Dendritic cell treated with granulocyte-macrophage colony-stimulating factor and Interleukin-4, amounts not matched to agents 40 ng/mL and 50 ng/mL, for 4 days (primary cell): ENCODE data around the gene LRRC27.

Source experiments
- H3K27ac Mint-ChIP-seq: one replicate; pipeline ENCODE4 v1.8.0; 2022; ENCODE audit warnings: mild to moderate bottlenecking, mixed read lengths
- H3K27me3 Mint-ChIP-seq: one replicate; pipeline ENCODE4 v1.8.0; 2022; ENCODE audit warnings: mild to moderate bottlenecking, mixed read lengths
- H3K36me3 Mint-ChIP-seq: one replicate; pipeline ENCODE4 v1.8.0; 2022; ENCODE audit warnings: low read depth, mixed read lengths
- H3K4me1 Mint-ChIP-seq: one replicate; pipeline ENCODE4 v1.8.0; 2022; ENCODE audit warnings: low read depth, mixed read lengths
- H3K4me3 Mint-ChIP-seq: one replicate; pipeline ENCODE4 v1.8.0; 2022; ENCODE audit warnings: mild to moderate bottlenecking, moderate library complexity, mixed read lengths
- H3K9me3 Mint-ChIP-seq: one replicate; pipeline ENCODE4 v1.8.0; 2022; ENCODE audit warnings: mixed read lengths
- intact Hi-C: fragments of 100-400 bp; cut with micrococcal nuclease; formaldehyde crosslinking; loops from one replicate; pipeline ENCODE4 v1.15.0; 2022

LRRC27 gene

GRCh38 chr10:132406181-132406580, 74.2 kb downstream of the LRRC27 start:
- H3K27me3 Mint-ChIP-seq = no peaks in the 10 kb centered on the region
- intact Hi-C loops = no loop called here
- no peak overlapping the region for H3K27ac Mint-ChIP-seq
- peaks cover 61% of the 10 kb centered on the region for H3K4me1 Mint-ChIP-seq
- H3K4me3 Mint-ChIP-seq = no peak overlapping the region
- no peaks in the 10 kb centered on the region for H3K9me3 Mint-ChIP-seq
- peaks cover 89% of the 10 kb centered on the region for H3K36me3 Mint-ChIP-seq

- Mint-ChIP-seq H3K27ac (peak overlapping the region; percentile 96), H3K36me3 (peaks cover 89% of the 10 kb centered on the region), H3K4me3 (no peak overlapping the region), H3K27me3 (no peaks in the 10 kb centered on the region), H3K4me1 (peaks cover 61% of the 10 kb centered on the region), H3K9me3 (no peaks in the 10 kb centered on the region)
- intact Hi-C loops = no loop called here
These were observed 74.8 kb downstream of the LRRC27 start for GRCh38 chr10:132406750-132407149.

GRCh38 chr10:132407243-132407746, 75.3 kb downstream of the LRRC27 start:
- intact Hi-C loops = no loop called here
- Mint-ChIP-seq H3K27ac (peak overlapping the region; percentile 96), H3K4me3 (peak overlapping the region; percentile 67)

GRCh38 chr10:132407846-132408278, 75.9 kb downstream of the LRRC27 start:
- Mint-ChIP-seq H3K27ac (peak overlapping the region; percentile 96), H3K27me3 (no peaks in the 10 kb centered on the region), H3K4me3 (peak overlapping the region; percentile 67), H3K4me1 (peaks cover 66% of the 10 kb centered on the region), H3K36me3 (peaks cover 85% of the 10 kb centered on the region), H3K9me3 (no peaks in the 10 kb centered on the region)
- intact Hi-C loops = no loop called here

More at GRCh38 chr10:132407243-132407746, 75.3 kb downstream of the LRRC27 start:
- Mint-ChIP-seq H3K27me3 (no peaks in the 10 kb centered on the region), H3K4me1 (peaks cover 61% of the 10 kb centered on the region), H3K36me3 (peaks cover 86% of the 10 kb centered on the region), H3K9me3 (no peaks in the 10 kb centered on the region)

DNA sequence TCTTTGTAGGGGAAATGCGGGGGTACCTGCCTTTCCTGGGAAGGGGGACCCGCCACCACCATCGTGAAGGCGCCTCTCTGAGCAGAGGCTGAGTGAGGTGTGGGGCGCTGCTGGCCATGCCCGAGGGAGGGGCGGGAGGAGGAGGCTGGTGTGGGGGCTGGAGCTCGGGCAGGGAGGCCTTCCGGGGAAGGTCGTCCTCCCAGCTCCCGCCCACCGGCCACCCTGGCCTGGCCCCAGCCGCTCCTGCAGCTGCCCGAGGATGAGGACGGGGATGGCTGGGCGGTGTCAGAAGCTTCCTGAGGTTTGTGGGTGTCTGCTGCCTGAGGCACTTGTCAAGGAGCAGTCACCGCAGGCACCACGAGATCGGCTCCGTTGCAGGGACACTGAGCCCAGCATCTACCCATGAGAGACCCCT, 76.4 kb downstream of the LRRC27 start:
- peaks cover 82% of the 10 kb centered on the region for H3K36me3 Mint-ChIP-seq
- no peaks in the 10 kb centered on the region for H3K9me3 Mint-ChIP-seq
- intact Hi-C loops = no loop called here
- no peaks in the 10 kb centered on the region for H3K27me3 Mint-ChIP-seq
- peak overlapping the region; percentile 67 for H3K4me3 Mint-ChIP-seq
- H3K4me1 Mint-ChIP-seq = peaks cover 70% of the 10 kb centered on the region
- peak overlapping the region; percentile 96 for H3K27ac Mint-ChIP-seq

DNA sequence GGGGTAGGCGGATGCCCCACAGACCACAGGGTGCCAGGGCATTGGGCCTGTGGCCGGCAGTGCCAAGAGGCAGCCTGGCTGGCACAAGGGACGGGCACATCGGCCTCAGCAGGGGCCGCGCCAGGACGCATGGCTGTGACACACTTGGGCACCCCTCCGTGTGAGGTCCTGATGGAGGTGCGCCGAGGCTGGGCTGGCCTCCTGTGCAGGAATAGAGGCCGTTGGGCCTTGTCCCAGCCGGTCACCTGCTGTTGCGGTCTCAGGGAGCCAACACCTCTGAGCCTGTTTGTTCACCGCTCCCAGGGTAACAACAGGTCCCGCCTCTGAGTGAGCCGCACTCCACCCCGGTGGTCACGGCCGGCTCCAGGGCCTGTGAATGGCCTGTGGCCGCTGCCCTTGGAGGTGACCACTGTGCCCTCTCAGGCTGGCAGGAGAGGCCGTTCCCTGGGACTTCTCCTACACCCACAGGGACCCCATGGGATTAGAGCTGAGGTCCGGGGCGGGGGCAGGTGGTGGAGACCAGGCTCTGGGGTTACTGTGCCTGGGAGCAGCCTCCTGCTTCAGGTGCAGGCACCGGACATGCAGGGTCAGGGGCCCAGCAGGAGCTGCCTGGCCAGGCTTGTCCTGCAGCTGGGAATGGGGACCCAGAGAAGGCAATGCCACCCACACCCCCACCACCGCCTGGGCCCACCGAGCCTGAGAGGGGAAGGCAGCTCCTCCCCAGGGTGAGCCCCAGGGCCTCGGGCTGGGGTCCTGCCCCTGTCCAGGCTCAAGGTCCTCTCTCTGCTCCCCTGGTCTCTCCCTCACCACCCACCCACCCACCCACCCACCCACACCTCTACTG, 77.1 kb downstream of the LRRC27 start:
- Mint-ChIP-seq H3K27ac (peak overlapping the region; percentile 96), H3K4me3 (peak overlapping the region; percentile 67), H3K4me1 (peaks cover 76% of the 10 kb centered on the region), H3K27me3 (no peaks in the 10 kb centered on the region), H3K36me3 (peaks cover 82% of the 10 kb centered on the region), H3K9me3 (no peaks in the 10 kb centered on the region)
- intact Hi-C loops = no loop called here

- intact Hi-C loops = no loop called here
- H3K4me3 Mint-ChIP-seq = no peak overlapping the region
- H3K27me3 Mint-ChIP-seq = no peaks in the 10 kb centered on the region
- peaks cover 82% of the 10 kb centered on the region for H3K36me3 Mint-ChIP-seq
- H3K4me1 Mint-ChIP-seq = peaks cover 76% of the 10 kb centered on the region
- no peaks in the 10 kb centered on the region for H3K9me3 Mint-ChIP-seq
- H3K27ac Mint-ChIP-seq = peak overlapping the region; percentile 96
These were observed 77.7 kb downstream of the LRRC27 start for GRCh38 chr10:132409667-132410028.

DNA sequence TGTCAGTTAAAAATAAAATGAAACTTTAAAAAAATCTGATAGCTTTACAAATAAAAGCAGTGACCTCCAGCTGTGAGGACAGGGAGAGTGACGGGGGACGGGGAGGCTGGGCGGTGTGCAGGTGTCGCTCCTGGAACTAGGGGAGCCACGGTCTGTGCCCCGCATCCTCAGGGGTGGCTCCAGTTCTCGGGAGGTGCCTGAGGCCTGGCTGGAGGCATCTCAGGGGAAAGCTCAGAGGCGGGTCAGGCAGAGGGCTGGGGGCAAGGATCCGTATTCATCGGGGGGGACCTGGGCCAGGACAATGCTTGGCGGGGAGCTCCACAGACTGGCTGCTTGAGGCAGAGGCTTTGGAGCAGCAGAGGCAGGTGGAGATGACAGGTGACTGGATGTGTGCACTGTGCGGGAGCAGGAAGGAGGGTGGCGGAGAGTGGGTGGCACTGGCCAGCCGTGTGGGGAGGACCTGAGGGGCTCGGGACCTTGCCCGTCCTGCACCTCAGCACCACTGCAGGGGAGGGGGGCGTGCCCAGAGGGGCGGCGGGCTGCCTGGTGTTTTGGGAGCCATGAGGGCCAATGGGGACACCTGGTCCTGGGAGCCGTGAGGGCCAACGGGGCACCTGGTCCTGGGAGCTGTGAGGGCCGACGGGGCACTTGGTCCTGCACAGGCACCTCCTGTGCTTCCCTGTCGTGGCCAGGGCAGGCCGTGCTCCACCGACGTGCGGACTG, 78.2 kb downstream of the LRRC27 start:
- H3K9me3 Mint-ChIP-seq = no peaks in the 10 kb centered on the region
- peak overlapping the region; percentile 96 for H3K27ac Mint-ChIP-seq
- no peak overlapping the region for H3K4me3 Mint-ChIP-seq
- H3K36me3 Mint-ChIP-seq = peaks cover 82% of the 10 kb centered on the region
- H3K4me1 Mint-ChIP-seq = peaks cover 80% of the 10 kb centered on the region
- intact Hi-C loops = no loop called here
- no peaks in the 10 kb centered on the region for H3K27me3 Mint-ChIP-seq

GRCh38 chr10:132410779-132411532, 79.0 kb downstream of the LRRC27 start:
- no peaks in the 10 kb centered on the region for H3K9me3 Mint-ChIP-seq
- peaks cover 87% of the 10 kb centered on the region for H3K4me1 Mint-ChIP-seq

GRCh38 chr10:132411561-132412253, 79.7 kb downstream of the LRRC27 start:
- Mint-ChIP-seq H3K36me3 (peaks cover 78% of the 10 kb centered on the region), H3K4me3 (peak overlapping the region; percentile 39), H3K27ac (peak overlapping the region; percentile 79), H3K27me3 (no peaks in the 10 kb centered on the region), H3K9me3 (no peaks in the 10 kb centered on the region), H3K4me1 (peaks cover 89% of the 10 kb centered on the region)
- intact Hi-C loops = no loop called here

More at GRCh38 chr10:132410779-132411532, 79.0 kb downstream of the LRRC27 start:
- no peaks in the 10 kb centered on the region for H3K27me3 Mint-ChIP-seq
- intact Hi-C loops = no loop called here
- peaks cover 82% of the 10 kb centered on the region for H3K36me3 Mint-ChIP-seq
- no peak overlapping the region for H3K4me3 Mint-ChIP-seq
- H3K27ac Mint-ChIP-seq = peak overlapping the region; percentile 79

- peaks cover 88% of the 10 kb centered on the region for H3K4me1 Mint-ChIP-seq
- peak overlapping the region; percentile 79 for H3K27ac Mint-ChIP-seq
- intact Hi-C loops = no loop called here
- H3K9me3 Mint-ChIP-seq = no peaks in the 10 kb centered on the region
- peaks cover 76% of the 10 kb centered on the region for H3K36me3 Mint-ChIP-seq
- peak overlapping the region; percentile 37 for H3K4me3 Mint-ChIP-seq
- no peaks in the 10 kb centered on the region for H3K27me3 Mint-ChIP-seq
These were observed 80.6 kb downstream of the LRRC27 start for GRCh38 chr10:132412316-132413192.
